Colonic mucosa (tissue), 4 donors: Measurements from ENCODE around the gene CHKB. TPM values are rescaled to one million over a fixed set of nuclear protein-coding genes. Genes with fewer than 3 reads are reported as not detected.

Experiments used
- DNase-seq: peaks from one replicate; pipeline ENCODE4 v3.0.0-alpha.2; 2020
- H3K27ac ChIP-seq: fragments of 200-600 bp; one replicate; pipeline ENCODE4 v1.8.0; 2021
- H3K27me3 ChIP-seq: fragments of 200-600 bp; one replicate; pipeline ENCODE4 v1.8.0; 2021
- H3K36me3 ChIP-seq: fragments of 200-600 bp; one replicate; pipeline ENCODE4 v1.8.0; 2021
- H3K4me1 ChIP-seq: fragments of 200-600 bp; one replicate; pipeline ENCODE4 v1.8.0; 2021; ENCODE audit warnings: mild to moderate bottlenecking
- H3K4me3 ChIP-seq: fragments of 200-600 bp; one replicate; pipeline ENCODE4 v1.8.0; 2021
- H3K9ac ChIP-seq, 2 donors: one replicate each; pipeline ENCODE4 v1.7.0; 2013; ENCODE audit warnings: control low read depth in 2 of 2, low read depth in 2 of 2, low read length in 2 of 2
- H3K9me3 ChIP-seq: fragments of 200-600 bp; one replicate; pipeline ENCODE4 v1.8.0; 2021
- CTCF ChIP-seq: fragments of 200-600 bp; IDR thresholded peaks from one replicate; pipeline ENCODE4 v1.8.0; 2022; ENCODE audit warnings: antibody characterized with exemption, mild to moderate bottlenecking
- intact Hi-C: fragments of 100-400 bp; cut with DNase I; formaldehyde crosslinking; loops from one replicate; pipeline ENCODE4 v1.14.1; 2022
- total RNA-seq, 2 donors: library from RNA; stranded (reverse); fragmentation: NEBNext Ultra II Directional in 1 of 2; extraction: Animal tissue kit (Norgen Biotek cat#: 25700) in 1 of 2; gene quantifications; one replicate each; pipeline ENCODE4 v1.2.1, GENCODE V29; 2021
- donor health status: healthy.
- donor health status: DM: no; HTN: no; CAD: no.
- donor health status: DM: no; HTN: no; CAD: no.

Gene CHKB
- total RNA-seq, 2 donors from 2014 or later: 52.6 to 89.7 TPM

DNA sequence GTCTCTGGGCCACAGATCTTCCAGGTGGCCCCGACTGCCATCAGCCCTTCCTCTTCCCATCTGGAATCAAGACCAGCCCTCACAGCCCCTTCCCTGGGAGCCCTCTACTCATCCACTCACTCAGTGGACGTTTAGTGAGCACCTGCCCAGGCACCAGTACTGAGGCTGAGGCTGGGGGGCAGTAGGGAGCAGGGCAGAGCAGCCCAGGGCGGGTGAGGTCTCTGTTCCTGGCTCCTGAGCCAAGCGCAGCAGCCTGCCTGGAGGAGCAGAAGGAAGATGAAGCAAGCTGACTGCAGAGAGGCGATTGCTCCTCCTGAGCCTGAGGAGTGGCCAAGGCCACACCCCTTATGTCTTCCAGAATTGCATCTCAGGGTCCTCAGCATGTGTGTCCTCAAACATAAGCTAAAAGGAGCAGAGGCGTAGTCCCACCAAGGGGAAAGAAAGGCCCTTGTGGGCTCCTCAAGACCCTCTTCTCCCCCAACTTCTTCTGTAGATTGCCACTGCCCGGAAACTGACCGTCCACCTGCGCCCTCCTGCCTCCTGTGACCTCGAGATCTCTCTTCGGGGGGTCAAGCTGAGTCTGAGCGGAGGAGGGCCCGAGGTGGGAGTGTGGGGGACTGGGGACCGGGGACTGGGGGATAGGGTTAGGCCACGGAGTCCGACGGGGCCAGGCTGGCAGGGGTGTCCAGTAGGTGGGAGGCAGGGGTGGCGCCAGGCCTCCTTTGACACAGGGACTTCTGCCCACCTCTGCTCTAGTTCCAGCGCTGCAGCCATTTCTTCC lies 23.7 kb upstream of the CHKB start:
- Histone ChIP-seq H3K36me3 (no peaks in the 10 kb centered on the region), H3K27me3 (peaks cover 27% of the 10 kb centered on the region), H3K4me3 (no peak overlapping the region), H3K4me1 (no peaks in the 10 kb centered on the region), H3K9me3 (no peaks in the 10 kb centered on the region), H3K9ac (no peak overlapping the region), H3K27ac (no peak overlapping the region)
- no peak for TF ChIP-seq CTCF
- intact Hi-C loops: no loop called here
- no peak for DNase-seq

DNA sequence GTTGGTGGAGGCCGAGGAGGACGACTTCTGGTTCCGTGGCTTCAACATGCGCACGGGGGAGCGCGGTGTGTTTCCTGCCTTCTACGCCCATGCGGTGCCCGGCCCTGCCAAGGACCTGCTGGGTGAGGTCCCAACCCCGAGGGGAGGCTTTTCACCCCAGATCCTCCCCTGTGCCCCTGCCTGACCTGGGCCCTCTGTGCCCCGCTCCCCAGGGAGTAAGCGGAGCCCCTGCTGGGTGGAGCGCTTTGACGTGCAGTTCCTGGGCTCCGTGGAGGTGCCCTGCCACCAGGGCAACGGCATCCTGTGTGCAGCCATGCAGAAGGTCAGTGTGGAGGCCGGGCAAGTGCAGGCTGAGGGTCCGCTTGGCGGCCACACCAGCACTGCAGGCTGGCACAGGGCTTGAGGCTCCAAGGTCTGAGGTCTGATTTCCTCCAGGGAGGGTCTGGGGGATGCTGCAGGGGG lies 23.0 kb upstream of the CHKB start:
- Histone ChIP-seq H3K9ac (no peak overlapping the region), H3K4me3 (no peak overlapping the region), H3K27ac (no peak overlapping the region), H3K27me3 (peaks cover 32% of the 10 kb centered on the region), H3K36me3 (no peaks in the 10 kb centered on the region), H3K9me3 (no peaks in the 10 kb centered on the region), H3K4me1 (no peaks in the 10 kb centered on the region)
- no peak for DNase-seq
- no peak for TF ChIP-seq CTCF
- intact Hi-C loops: no loop called here

DNA sequence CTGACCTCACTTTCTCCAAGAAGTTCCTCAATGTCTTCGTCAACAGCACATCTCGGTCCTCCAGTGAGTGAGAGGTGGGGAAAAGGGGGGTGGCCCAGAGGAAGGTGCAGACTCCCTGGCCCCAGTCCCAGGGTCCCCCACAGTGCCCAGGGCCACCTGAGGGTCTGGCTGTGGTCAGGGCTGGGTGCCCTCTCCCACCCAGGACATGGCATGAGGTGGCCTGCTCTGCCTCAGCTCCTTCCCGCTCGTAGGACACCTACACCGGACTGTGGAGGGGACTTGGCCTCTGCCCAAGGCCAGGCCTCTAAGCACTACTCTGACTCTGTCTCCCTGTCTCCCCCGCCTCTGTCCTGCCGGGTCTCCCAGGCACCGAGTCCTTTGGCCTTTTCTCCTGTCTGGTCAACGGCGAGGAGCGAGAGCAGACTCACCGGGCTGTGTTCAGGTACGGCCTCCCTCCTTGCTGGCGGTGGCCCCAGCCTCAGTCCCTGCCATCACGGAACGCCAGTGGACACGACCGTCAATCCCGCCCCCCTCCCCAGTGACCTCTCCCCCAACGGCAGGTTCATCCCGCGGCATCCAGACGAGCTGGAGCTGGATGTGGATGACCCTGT lies 22.5 kb upstream of the CHKB start:
- DNase-seq: no peak
- H3K9me3 ChIP-seq: no peaks in the 10 kb centered on the region
- H3K36me3 ChIP-seq: no peaks in the 10 kb centered on the region
- no peaks in the 10 kb centered on the region for H3K4me1 ChIP-seq
- H3K27me3 ChIP-seq: peaks cover 32% of the 10 kb centered on the region
- H3K4me3 ChIP-seq: no peak overlapping the region
- intact Hi-C loops: no loop called here
- no peak for TF ChIP-seq CTCF
- H3K9ac ChIP-seq: no peak overlapping the region
- no peak overlapping the region for H3K27ac ChIP-seq

GRCh38 chr22:50604256-50605001 lies 21.8 kb upstream of the CHKB start:
- Histone ChIP-seq H3K9me3 (no peaks in the 10 kb centered on the region), H3K27me3 (peaks cover 37% of the 10 kb centered on the region), H3K9ac (no peak overlapping the region), H3K27ac (no peak overlapping the region), H3K36me3 (no peaks in the 10 kb centered on the region), H3K4me1 (no peaks in the 10 kb centered on the region), H3K4me3 (no peak overlapping the region)
- intact Hi-C loops: no loop called here
- TF ChIP-seq CTCF: no peak
- DNase-seq: no peak

- no peaks in the 10 kb centered on the region for H3K9me3 ChIP-seq
- TF ChIP-seq CTCF: no peak
- H3K36me3 ChIP-seq: no peaks in the 10 kb centered on the region
- H3K27me3 ChIP-seq: peaks cover 45% of the 10 kb centered on the region
- H3K9ac ChIP-seq: no peak overlapping the region
- H3K4me3 ChIP-seq: no peak overlapping the region
- no peaks in the 10 kb centered on the region for H3K4me1 ChIP-seq
- H3K27ac ChIP-seq: no peak overlapping the region
- intact Hi-C loops: no loop called here
- DNase-seq: no peak
These were observed 21.0 kb upstream of the CHKB start for GRCh38 chr22:50603511-50604255.
